IPS DF 6.9 (cell line): Measurements from ENCODE around the gene SETD1B.
A peak's percentile ranks its signal among the peaks of the same experiment; 100 is the strongest.

Experiments
- DNase-seq: peaks from one replicate; pipeline ENCODE4 v3.0.0-alpha.2; 2013; ENCODE audit warnings: low read depth, low spot score
- H3K27ac ChIP-seq: one replicate; pipeline ENCODE4 v1.5.1; 2013; ENCODE audit warnings: low read length, control low read depth
- H3K27me3 ChIP-seq: 2 replicates; pipeline ENCODE4 v1.6.1; 2013; ENCODE audit warnings: mild to moderate bottlenecking, low read length; ENCODE audit not compliant: control insufficient read depth, insufficient read depth
- H3K36me3 ChIP-seq: 2 replicates; pipeline ENCODE4 v1.6.1; 2013; ENCODE audit warnings: low read length; ENCODE audit not compliant: control insufficient read depth, insufficient read depth
- H3K4me1 ChIP-seq: 2 replicates; pipeline ENCODE4 v1.6.1; 2013; ENCODE audit warnings: low read length; ENCODE audit not compliant: control insufficient read depth, insufficient read depth
- H3K4me3 ChIP-seq: 2 replicates; pipeline ENCODE4 v1.5.1; 2013; ENCODE audit warnings: mild to moderate bottlenecking, low read length
- H3K9me3 ChIP-seq: 2 replicates; pipeline ENCODE4 v1.6.1; 2013; ENCODE audit warnings: low read length, inconsistent platforms; ENCODE audit not compliant: control insufficient read depth, insufficient read depth
- WGBS: extraction: QIAGEN DNeasy Blood & Tissue Kit; methylation state at CpG from one replicate; pipeline ENCODE4 v1.1.7; 2013; ENCODE audit warnings: mixed read lengths, missing lambda C conversion rate; ENCODE audit not compliant: insufficient read length, insufficient coverage; 5-methylcytosine and 5-hydroxymethylcytosine counted together

Gene SETD1B

GRCh38 chr12:121828306-121828705 lies 24.5 kb downstream of the SETD1B start:
- Histone ChIP-seq H3K9me3 (no peaks in the 10 kb centered on the region), H3K36me3 (peaks cover 22% of the 10 kb centered on the region), H3K4me3 (no peak overlapping the region), H3K27ac (no peak overlapping the region), H3K4me1 (no peaks in the 10 kb centered on the region), H3K27me3 (no peaks in the 10 kb centered on the region)
- no CpG with 5 or more reads among the region's 8 CpGs for WGBS
- no peak for DNase-seq

- no peak for DNase-seq
- H3K36me3 ChIP-seq = peaks cover 18% of the 10 kb centered on the region
Measured at GRCh38 chr12:121828826-121829225, 25.0 kb downstream of the SETD1B start.

GRCh38 chr12:121829250-121829918 lies 25.6 kb downstream of the SETD1B start:
- Histone ChIP-seq H3K27ac (no peak overlapping the region), H3K4me1 (no peaks in the 10 kb centered on the region), H3K36me3 (peaks cover 18% of the 10 kb centered on the region), H3K27me3 (no peaks in the 10 kb centered on the region), H3K4me3 (no peak overlapping the region), H3K9me3 (no peaks in the 10 kb centered on the region)
- DNase-seq = no peak
- no CpG with 5 or more reads among the region's 7 CpGs for WGBS

More at GRCh38 chr12:121828826-121829225, 25.0 kb downstream of the SETD1B start:
- no peak overlapping the region for H3K4me3 ChIP-seq
- H3K27me3 ChIP-seq = no peaks in the 10 kb centered on the region
- no peak overlapping the region for H3K27ac ChIP-seq
- no peaks in the 10 kb centered on the region for H3K4me1 ChIP-seq
- H3K9me3 ChIP-seq = no peaks in the 10 kb centered on the region
- no CpG with 5 or more reads among the region's 9 CpGs for WGBS

GRCh38 chr12:121830134-121830533 lies 26.3 kb downstream of the SETD1B start:
- H3K27ac ChIP-seq = no peak overlapping the region
- H3K36me3 ChIP-seq = peaks cover 18% of the 10 kb centered on the region
- DNase-seq = no peak
- no CpG with 5 or more reads among the region's 23 CpGs for WGBS
- no peak overlapping the region for H3K4me3 ChIP-seq
- H3K9me3 ChIP-seq = no peaks in the 10 kb centered on the region
- H3K4me1 ChIP-seq = no peaks in the 10 kb centered on the region
- no peaks in the 10 kb centered on the region for H3K27me3 ChIP-seq

GRCh38 chr12:121830588-121831265 lies 26.9 kb downstream of the SETD1B start:
- no peak overlapping the region for H3K27ac ChIP-seq
- DNase-seq = no peak
- no peaks in the 10 kb centered on the region for H3K27me3 ChIP-seq
- no peak overlapping the region for H3K4me3 ChIP-seq
- H3K36me3 ChIP-seq = peaks cover 18% of the 10 kb centered on the region
- no CpG with 5 or more reads among the region's 29 CpGs for WGBS
- no peaks in the 10 kb centered on the region for H3K9me3 ChIP-seq
- H3K4me1 ChIP-seq = no peaks in the 10 kb centered on the region

- H3K4me1 ChIP-seq = no peaks in the 10 kb centered on the region
- no peak overlapping the region for H3K27ac ChIP-seq
- no peak for DNase-seq
- H3K36me3 ChIP-seq = peaks cover 18% of the 10 kb centered on the region
- no CpG with 5 or more reads among the region's 19 CpGs for WGBS
- H3K9me3 ChIP-seq = no peaks in the 10 kb centered on the region
- no peak overlapping the region for H3K4me3 ChIP-seq
- H3K27me3 ChIP-seq = no peaks in the 10 kb centered on the region
Measured at GRCh38 chr12:121831571-121832245, 27.9 kb downstream of the SETD1B start.

- Histone ChIP-seq H3K9me3 (no peaks in the 10 kb centered on the region), H3K27me3 (no peaks in the 10 kb centered on the region), H3K27ac (no peak overlapping the region), H3K4me3 (no peak overlapping the region), H3K36me3 (no peaks in the 10 kb centered on the region), H3K4me1 (no peaks in the 10 kb centered on the region)
- WGBS = no CpG with 5 or more reads among the region's 4 CpGs
- no peak for DNase-seq
Measured at GRCh38 chr12:121837680-121838079, 33.9 kb downstream of the SETD1B start.

- no CpG with 5 or more reads among the region's 5 CpGs for WGBS
- Histone ChIP-seq H3K9me3 (no peaks in the 10 kb centered on the region), H3K4me3 (no peak overlapping the region), H3K27ac (no peak overlapping the region), H3K4me1 (no peaks in the 10 kb centered on the region), H3K36me3 (no peaks in the 10 kb centered on the region), H3K27me3 (no peaks in the 10 kb centered on the region)
- no peak for DNase-seq
Measured at GRCh38 chr12:121838126-121838525, 34.3 kb downstream of the SETD1B start.

- DNase-seq = peak; percentile 91
- H3K9me3 ChIP-seq = no peaks in the 10 kb centered on the region
- H3K4me1 ChIP-seq = no peaks in the 10 kb centered on the region
- peak overlapping the region; percentile 57; the same call in 1 of the 2 replicates for H3K4me3 ChIP-seq
- H3K27me3 ChIP-seq = no peaks in the 10 kb centered on the region
- no CpG with 5 or more reads among the region's 53 CpGs for WGBS
- H3K36me3 ChIP-seq = no peaks in the 10 kb centered on the region
- H3K27ac ChIP-seq = no peak overlapping the region
Measured at GRCh38 chr12:121839106-121839992, 35.5 kb downstream of the SETD1B start.
